AG04450 (cell line): ENCODE data around the gene TIMM23B. TPM values are rescaled to one million over a fixed set of nuclear protein-coding genes. Genes with fewer than 3 reads are reported as not detected.
"Not testable (repeated sequence)": the region's sequence is repeated elsewhere in the genome, so short reads cannot be mapped to it uniquely, and the experiment has no call there.

ENCODE experiments used
- CTCF ChIA-PET: fragments of 300-600, 350-600 bp; formaldehyde crosslinking; extraction: SDS; loops from one replicate; lab custom pipeline; 2022; ENCODE audit warnings: antibody characterized with exemption, inconsistent platforms; lab: Charles Lee
- POLR2A ChIA-PET: fragments of 350-600 bp; formaldehyde crosslinking; extraction: SDS; loops from one replicate; lab custom pipeline; 2021; ENCODE audit warnings: antibody characterized with exemption, inconsistent platforms; lab: Yijun Ruan, JAX
- DNase-seq: peaks from one replicate; pipeline ENCODE4 v3.0.0-alpha.2; 2011; ENCODE audit warnings: low read depth, low spot score
- H3K27ac ChIP-seq: one replicate; pipeline ENCODE4 v1.5.1; 2012; ENCODE audit warnings: low read depth, low read length, control low read depth
- H3K27me3 ChIP-seq: one replicate; pipeline ENCODE4 v1.6.0; 2012; ENCODE audit warnings: low read length; ENCODE audit not compliant: control insufficient read depth, insufficient read depth
- H3K4me3 ChIP-seq: 2 replicates; pipeline ENCODE4 v1.5.1; 2011; ENCODE audit warnings: mild to moderate bottlenecking, low read depth, low read length, control low read depth
- H3K9me3 ChIP-seq: 2 replicates; pipeline ENCODE4 v1.5.1; 2012; ENCODE audit warnings: low read length; ENCODE audit not compliant: control insufficient read depth, insufficient read depth
- polyA plus RNA-seq: library from polyadenylated mRNA; depleted of rRNA; stranded (reverse); fragments of >200 nt; gene quantifications from 2 replicates; pipeline ENCODE4 v1.2.3, GENCODE V29; 2011

Gene TIMM23B
- polyA plus RNA-seq, 1 experiment = 17.6 TPM

DNA sequence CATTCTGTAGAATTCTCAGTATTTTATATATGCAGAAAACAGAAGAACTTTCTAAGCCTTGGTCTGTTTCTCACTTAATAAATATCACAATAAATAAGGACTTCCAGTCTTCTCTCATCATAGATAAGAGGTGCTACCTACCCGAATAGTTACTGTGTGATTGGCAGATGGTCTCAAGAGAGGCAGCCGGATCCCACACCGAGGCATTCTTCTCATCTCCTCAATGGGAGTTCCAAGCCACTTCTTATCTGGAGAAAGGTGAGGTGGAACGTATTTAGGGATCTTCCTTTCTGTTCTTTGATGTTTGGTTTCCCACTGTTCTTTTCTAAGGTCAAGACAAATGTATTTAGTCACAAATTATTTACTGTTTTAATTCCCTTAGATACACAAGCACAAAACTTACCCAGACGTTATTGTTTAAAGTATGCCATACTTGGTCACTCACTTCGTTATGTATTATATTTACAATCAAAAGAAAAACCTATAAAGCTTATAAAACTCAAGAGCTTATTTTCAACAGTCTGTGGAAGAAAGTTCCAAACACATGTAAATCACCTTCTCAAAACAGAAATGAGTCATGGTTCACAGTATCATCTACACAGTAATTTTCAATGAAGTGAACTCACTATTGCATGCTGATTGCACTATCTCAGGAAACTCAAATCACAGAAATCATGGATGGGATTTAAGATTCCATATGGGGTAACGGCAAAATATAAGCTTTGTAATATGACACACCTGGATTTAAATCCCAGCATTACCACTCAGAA lies 9.7 kb upstream of the TIMM23B start:
- H3K27ac ChIP-seq, H3K4me3 ChIP-seq, H3K27me3 ChIP-seq, DNase-seq, H3K9me3 ChIP-seq, POLR2A ChIA-PET, CTCF ChIA-PET: not testable (repeated sequence)

DNA sequence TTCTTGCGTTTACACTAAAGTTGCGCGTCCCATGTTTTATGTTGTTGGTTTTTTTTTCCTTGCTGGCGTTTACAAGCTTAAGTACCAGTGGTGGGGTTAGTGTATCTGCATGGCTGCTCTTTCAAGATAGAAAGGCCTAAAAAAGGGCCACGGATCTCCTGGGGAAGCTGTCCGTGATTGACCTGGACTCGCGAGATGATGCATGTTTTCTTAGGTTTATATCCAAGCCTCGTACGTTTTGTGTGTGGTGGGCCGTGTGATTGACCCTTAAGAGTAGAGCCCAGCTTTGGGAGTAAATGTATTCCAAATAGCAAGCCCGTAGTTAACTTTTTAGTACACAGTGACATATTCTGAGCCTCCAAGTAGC lies 469 bp downstream of the TIMM23B start:
- H3K4me3 ChIP-seq = peak overlapping the region; percentile 76
- CTCF ChIA-PET, H3K27me3 ChIP-seq, H3K9me3 ChIP-seq, DNase-seq: not testable (repeated sequence)
- POLR2A ChIA-PET = interaction anchor here (1.0 kb wide), 1 partner anchor 404 kb away, joined by 4 read pairs; the partner anchor contains the start of gene ERCC6
- H3K27ac ChIP-seq = peak overlapping the region; percentile 47

DNA sequence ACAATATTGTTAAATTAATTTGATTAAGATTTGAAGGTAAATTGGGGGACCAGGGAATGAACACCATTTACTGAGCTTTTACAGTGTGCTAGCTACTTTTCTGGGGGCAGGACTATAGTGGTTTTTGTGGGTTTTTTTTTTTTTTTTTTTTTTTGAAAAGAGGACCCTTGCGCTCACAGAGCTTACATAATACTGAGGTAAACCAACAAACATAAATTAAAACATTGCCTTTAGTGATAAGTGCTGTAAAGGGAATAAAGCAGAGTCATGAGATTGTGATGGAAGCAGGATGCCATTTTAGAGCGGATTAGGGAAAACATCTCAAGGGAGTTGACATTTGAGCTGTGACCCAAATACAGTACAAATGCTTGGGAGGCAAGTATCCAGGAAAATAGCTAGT lies 1.8 kb downstream of the TIMM23B start:
- POLR2A ChIA-PET, DNase-seq, H3K4me3 ChIP-seq, CTCF ChIA-PET, H3K27me3 ChIP-seq, H3K9me3 ChIP-seq, H3K27ac ChIP-seq: not testable (repeated sequence)

DNA sequence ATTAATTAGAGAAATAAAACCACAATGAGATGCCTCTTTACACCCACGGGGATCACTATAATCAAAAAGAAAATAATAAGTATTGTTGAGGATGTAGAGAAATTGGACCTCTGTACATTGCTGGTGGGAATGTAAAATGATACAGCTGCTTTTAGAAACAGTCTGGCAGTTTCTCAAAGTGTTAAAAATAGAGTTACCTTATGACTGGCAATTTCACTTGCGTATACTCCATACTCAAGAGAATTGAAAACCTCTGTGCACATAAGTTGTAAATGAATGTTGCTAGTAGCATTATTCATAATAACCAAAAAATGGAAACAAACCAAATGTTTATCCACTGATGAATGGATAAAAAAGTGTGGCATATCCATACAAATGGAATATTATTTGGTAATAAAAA lies 6.3 kb downstream of the TIMM23B start:
- POLR2A ChIA-PET, H3K27me3 ChIP-seq, H3K9me3 ChIP-seq, H3K27ac ChIP-seq, H3K4me3 ChIP-seq, CTCF ChIA-PET, DNase-seq: not testable (repeated sequence)

DNA sequence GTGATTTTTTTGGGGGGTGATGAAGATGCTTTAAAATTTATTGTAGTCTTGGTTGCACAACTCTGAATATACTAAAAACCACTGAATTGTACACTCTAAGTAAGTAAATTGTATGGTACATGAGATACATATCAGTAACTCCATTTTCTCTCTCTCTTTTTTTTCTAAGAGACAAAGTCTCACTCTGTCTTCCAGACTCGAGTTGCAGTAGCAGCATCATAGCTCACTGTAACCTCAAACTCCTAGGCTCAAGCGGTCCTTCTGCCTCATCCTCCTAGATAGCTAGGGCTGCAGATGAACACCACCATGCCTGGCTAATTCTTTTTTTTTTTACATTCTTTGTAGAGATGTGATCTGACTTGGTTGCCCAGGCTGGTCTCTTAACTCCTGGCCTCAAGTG lies 6.9 kb downstream of the TIMM23B start:
- H3K27me3 ChIP-seq, POLR2A ChIA-PET, H3K9me3 ChIP-seq, H3K27ac ChIP-seq, DNase-seq, H3K4me3 ChIP-seq, CTCF ChIA-PET: not testable (repeated sequence)

DNA sequence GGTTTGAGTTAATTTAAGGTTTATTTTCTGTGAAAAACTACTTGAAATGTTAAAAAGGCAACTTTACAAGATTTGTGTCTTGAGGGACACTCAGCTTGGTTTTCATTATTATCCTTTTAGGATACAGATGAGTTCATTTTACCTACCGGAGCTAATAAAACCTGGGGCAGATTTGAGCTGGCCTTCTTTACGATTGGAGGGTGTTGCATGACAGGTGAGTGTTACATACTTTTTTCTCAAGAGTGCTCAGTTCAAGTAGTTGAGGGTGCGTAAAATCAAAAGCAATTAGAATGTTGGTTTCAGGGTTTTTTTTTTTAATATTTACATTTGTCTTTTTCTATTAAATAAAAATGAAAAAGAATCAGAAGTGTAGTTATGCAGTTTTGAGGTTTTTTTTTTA lies 10.2 kb downstream of the TIMM23B start:
- DNase-seq, H3K4me3 ChIP-seq, H3K27ac ChIP-seq, H3K27me3 ChIP-seq, H3K9me3 ChIP-seq, POLR2A ChIA-PET: not testable (repeated sequence)
- CTCF ChIA-PET = interaction anchor here (1.3 kb wide), 1 partner anchor 272 kb away, joined by 5 read pairs; no protein-coding TSS in a partner anchor

DNA sequence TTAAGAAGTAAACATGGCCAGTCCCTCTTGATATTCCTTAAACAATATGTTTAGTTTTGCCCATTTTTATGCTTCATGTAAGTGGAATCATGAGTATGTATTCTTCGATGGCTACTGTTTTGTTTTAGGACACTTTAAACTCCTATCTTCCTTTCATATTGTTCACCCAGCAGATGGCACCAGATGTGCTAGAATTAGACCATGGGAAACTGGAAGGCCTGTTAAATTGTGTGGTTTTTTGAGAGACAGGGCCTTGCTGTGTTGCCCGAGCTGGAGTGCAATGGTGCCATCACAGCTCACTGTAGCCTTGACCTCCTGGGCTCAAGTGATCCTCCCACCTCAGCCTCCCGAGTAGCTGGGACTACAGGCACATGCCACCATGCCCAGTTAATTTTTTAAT lies 11.3 kb downstream of the TIMM23B start:
- H3K9me3 ChIP-seq, POLR2A ChIA-PET, DNase-seq, H3K4me3 ChIP-seq, H3K27ac ChIP-seq, CTCF ChIA-PET, H3K27me3 ChIP-seq: not testable (repeated sequence)

DNA sequence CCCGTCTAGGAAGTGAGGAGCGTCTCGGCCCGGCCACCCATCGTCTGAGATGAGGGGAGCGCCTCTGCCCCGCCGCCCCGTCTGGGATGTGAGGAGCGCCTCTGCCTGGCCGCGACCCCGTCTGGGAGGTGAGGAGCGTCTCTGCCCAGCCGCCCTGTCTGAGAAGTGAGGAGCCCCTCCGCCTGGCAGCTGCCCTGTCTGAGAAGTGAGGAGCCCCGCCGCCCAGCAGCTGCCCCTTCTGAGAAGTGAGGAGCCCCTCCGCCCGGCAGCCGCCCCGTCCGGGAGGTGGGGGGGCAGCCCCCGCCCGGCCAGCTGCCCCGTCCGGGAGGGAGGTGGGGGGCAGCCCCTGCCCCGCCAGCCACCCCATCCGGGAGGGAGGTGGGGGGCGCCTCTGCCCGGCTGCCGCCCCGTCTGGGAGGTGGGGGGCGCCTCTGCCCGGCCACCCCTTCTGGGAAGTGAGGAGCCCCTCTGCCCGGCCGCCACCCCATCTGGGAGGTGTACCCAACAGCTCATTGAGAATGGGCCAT lies 28.5 kb downstream of the TIMM23B start:
- DNase-seq, POLR2A ChIA-PET, H3K27ac ChIP-seq, H3K9me3 ChIP-seq, CTCF ChIA-PET, H3K4me3 ChIP-seq, H3K27me3 ChIP-seq: not testable (repeated sequence)

DNA sequence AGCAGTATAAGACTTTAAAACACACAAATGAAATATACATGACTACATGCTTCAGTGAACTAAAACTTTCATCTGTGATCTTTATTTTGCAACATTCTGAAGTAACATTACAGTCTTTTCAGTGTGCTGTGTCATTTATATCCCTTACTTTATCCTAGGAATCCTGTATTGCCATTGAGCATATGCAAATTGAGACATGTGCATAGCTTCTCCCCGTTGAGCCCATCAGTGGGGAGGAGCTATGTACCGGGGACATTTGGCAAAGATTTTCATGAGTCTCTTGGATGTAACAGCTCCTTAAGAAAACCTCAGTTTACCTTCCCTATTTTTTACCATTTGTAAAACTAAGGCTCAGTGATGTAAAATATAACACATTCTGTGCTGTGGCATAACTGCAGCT lies 29.6 kb downstream of the TIMM23B start:
- H3K9me3 ChIP-seq, H3K4me3 ChIP-seq, CTCF ChIA-PET, H3K27me3 ChIP-seq, POLR2A ChIA-PET, DNase-seq, H3K27ac ChIP-seq: not testable (repeated sequence)

DNA sequence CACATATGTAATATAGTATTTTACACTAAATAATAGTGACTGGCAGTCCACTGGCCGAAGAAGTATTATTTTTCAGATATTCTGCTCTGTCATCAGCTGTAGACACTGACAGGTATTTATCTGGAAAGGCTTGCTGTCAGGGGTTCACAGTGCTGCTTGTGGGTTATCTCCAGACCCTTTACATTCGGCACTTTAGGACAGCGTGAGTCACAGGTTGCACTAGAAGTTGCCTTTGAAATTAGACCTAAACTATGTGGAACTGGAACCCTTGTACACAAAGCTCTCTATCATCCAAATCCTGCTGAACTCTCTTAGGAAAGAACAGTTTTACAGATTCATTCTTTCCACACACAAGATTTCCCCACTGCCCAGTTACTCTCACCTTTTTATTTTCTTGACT lies 30.2 kb downstream of the TIMM23B start:
- CTCF ChIA-PET, H3K27me3 ChIP-seq, DNase-seq, H3K27ac ChIP-seq, H3K9me3 ChIP-seq, POLR2A ChIA-PET, H3K4me3 ChIP-seq: not testable (repeated sequence)

DNA sequence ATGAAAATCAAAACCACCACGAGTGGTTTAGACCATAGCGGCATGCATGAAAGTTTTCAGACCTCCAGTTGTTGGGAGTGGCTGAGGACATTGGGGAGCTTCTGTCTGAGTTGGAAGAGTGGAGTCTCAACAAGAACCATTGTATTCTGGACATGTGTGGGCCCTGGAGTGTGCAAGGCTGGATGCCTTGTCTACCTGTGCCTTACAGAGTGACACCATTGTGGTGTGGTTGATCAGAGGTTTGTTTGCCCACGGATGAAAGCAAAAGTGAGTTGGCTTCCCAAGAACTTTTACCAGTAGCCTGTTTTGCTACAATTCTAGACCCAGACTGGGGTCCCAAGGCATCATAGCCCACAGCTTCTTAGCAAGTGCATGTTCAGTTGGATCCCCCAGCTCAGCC lies 35.9 kb downstream of the TIMM23B start:
- H3K27me3 ChIP-seq, H3K27ac ChIP-seq, DNase-seq, H3K4me3 ChIP-seq, POLR2A ChIA-PET, H3K9me3 ChIP-seq, CTCF ChIA-PET: not testable (repeated sequence)

DNA sequence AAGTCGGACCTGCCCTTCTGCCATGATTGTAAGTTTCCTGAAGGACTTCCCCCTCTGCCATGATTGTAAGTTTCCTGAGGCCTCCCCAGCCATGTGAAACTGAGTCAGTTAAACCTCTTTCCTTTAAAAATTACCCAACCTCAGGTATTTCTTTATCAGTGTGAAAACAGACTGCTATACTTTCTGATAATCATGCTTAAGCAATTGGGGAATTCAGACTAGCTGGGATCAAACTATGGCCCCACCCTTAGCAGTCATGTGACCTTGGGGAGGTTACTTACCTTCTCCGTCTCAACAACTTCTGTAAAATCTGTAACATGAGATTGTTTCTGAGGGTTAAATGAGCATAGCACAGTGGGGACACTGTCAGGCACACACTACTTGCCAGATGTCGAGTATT lies 45.4 kb downstream of the TIMM23B start:
- POLR2A ChIA-PET, CTCF ChIA-PET: not testable (repeated sequence)

More for the DNA sequence above, 45.4 kb downstream of the TIMM23B start:
- H3K27ac ChIP-seq, DNase-seq, H3K27me3 ChIP-seq, H3K9me3 ChIP-seq, H3K4me3 ChIP-seq: not testable (repeated sequence)
